ENCODE measurements around the gene WWOX.

Gene WWOX

DNA sequence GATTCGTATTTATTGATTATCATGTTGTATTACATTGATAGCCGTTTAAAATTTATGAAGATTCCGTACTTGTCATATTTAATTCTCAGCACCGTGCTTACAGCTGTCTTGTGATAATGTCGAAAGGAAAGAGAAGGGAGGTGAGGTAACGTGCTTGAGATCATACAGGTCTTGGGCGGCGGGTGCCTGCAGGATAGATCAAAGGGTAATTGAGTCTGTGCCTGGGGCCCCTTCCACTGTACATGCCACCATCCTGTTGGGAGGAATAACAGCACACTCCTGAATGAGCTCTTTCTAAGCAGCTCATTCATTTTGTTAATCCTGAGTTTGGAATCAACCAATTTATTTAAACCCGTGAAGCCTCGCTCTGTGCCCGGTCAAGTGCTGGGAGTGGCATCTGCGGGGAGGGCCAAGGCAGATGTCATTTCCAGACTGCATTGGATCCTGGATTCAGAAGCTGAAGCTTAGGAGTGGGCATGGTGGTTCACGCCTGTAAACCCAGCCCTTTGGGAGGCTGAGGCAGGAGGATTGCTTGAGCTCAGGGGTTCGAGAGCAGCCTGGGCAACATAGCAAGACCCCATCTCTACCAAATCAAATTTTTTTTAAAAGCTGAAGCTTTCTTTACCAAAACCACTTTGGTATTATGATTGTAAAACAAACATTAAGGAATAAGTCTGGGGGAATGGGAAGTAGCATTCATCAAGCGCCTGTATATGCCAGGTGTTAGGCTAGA is 25.8 kb downstream of the WWOX start:
- no peaks in the 10 kb centered on the region for H3K9me3 ChIP-seq (replicated peaks; ENCODE audit: insufficient read depth, low read length)
- no peaks in the 10 kb centered on the region for H3F3A ChIP-seq (ENCODE audit: insufficient read depth, low read length)
- H4K20me1 ChIP-seq (ENCODE audit: insufficient read depth, low read length) = no peaks in the 10 kb centered on the region
- no peaks in the 10 kb centered on the region for H3K27me3 ChIP-seq (replicated peaks; ENCODE audit: insufficient read depth, low read length)
- H3K36me3 ChIP-seq (replicated peaks; ENCODE audit: insufficient read depth, low read length) = no peaks in the 10 kb centered on the region
- no peak overlapping the region for H3K9ac ChIP-seq (ENCODE audit: low read length)
- TF ChIP-seq EZH2 (optimal IDR thresholded peaks at IDR 0.05; ENCODE audit: low read depth, low read length) = no peak
- TF ChIP-seq EZH2phosphoT487 (IDR thresholded peaks at IDR 0.05; ENCODE audit: low read length) = no peak
- no peak for TF ChIP-seq CTCF (IDR thresholded peaks at IDR 0.05; ENCODE audit: low read length)
- no peak overlapping the region for H3K27ac ChIP-seq (ENCODE audit: low read length)
- DNase-seq = no peak
- H3K4me1 ChIP-seq (ENCODE audit: low read length) = no peaks in the 10 kb centered on the region
- H3K4me3 ChIP-seq (ENCODE audit: low read length) = no peak overlapping the region
- H3K9me2 ChIP-seq (replicated peaks; ENCODE audit: insufficient read depth, low read length) = no peaks in the 10 kb centered on the region
- no peaks in the 10 kb centered on the region for H3K79me2 ChIP-seq (ENCODE audit: low read length)
- H3K4me2 ChIP-seq (ENCODE audit: low read depth, low read length) = no peak overlapping the region
- H2AFZ ChIP-seq (ENCODE audit: low read length) = no peak overlapping the region

DNA sequence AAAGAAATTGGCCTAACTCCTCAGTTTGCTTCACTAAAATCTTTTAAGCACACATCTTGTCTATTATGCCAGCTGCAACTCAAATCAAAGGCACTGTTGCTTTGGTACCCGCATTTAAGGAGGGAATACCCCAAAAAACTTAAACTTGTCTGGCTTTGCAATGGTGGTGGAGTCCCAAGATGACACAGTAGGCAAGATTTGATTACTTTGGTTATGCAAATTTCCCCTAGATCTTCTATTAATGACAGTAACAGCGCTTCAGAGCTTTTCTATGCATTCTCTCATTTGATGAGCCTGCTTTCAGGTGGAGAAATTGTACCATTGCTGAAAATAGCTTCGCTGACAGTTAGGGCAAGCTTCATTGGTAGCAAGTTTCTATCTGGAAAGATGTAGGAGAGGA is 27.2 kb downstream of the WWOX start:
- H3K4me2 ChIP-seq (ENCODE audit: low read depth, low read length) = no peak overlapping the region
- no peaks in the 10 kb centered on the region for H3K4me1 ChIP-seq (ENCODE audit: low read length)
- H3K9me2 ChIP-seq (replicated peaks; ENCODE audit: insufficient read depth, low read length) = no peaks in the 10 kb centered on the region
- H2AFZ ChIP-seq (ENCODE audit: low read length) = no peak overlapping the region
- H3K79me2 ChIP-seq (ENCODE audit: low read length) = no peaks in the 10 kb centered on the region
- H3K36me3 ChIP-seq (replicated peaks; ENCODE audit: insufficient read depth, low read length) = no peaks in the 10 kb centered on the region
- H3K27ac ChIP-seq (ENCODE audit: low read length) = no peak overlapping the region
- H3K9me3 ChIP-seq (replicated peaks; ENCODE audit: insufficient read depth, low read length) = no peaks in the 10 kb centered on the region
- TF ChIP-seq EZH2phosphoT487 (IDR thresholded peaks at IDR 0.05; ENCODE audit: low read length) (no peak), EZH2 (optimal IDR thresholded peaks at IDR 0.05; ENCODE audit: low read depth, low read length) (no peak), CTCF (IDR thresholded peaks at IDR 0.05; ENCODE audit: low read length) (no peak)
- DNase-seq = no peak
- no peak overlapping the region for H3K9ac ChIP-seq (ENCODE audit: low read length)
- H4K20me1 ChIP-seq (ENCODE audit: insufficient read depth, low read length) = no peaks in the 10 kb centered on the region
- no peaks in the 10 kb centered on the region for H3F3A ChIP-seq (ENCODE audit: insufficient read depth, low read length)
- no peaks in the 10 kb centered on the region for H3K27me3 ChIP-seq (replicated peaks; ENCODE audit: insufficient read depth, low read length)
- H3K4me3 ChIP-seq (ENCODE audit: low read length) = no peak overlapping the region

- no peaks in the 10 kb centered on the region for H3K27me3 ChIP-seq (replicated peaks; ENCODE audit: insufficient read depth, low read length)
- no peaks in the 10 kb centered on the region for H3K4me1 ChIP-seq (ENCODE audit: low read length)
- no peaks in the 10 kb centered on the region for H3K9me2 ChIP-seq (replicated peaks; ENCODE audit: insufficient read depth, low read length)
- no peaks in the 10 kb centered on the region for H3K79me2 ChIP-seq (ENCODE audit: low read length)
- H3F3A ChIP-seq (ENCODE audit: insufficient read depth, low read length) = no peaks in the 10 kb centered on the region
- H3K9ac ChIP-seq (ENCODE audit: low read length) = no peak overlapping the region
- no peak overlapping the region for H2AFZ ChIP-seq (ENCODE audit: low read length)
- no peak overlapping the region for H3K4me3 ChIP-seq (ENCODE audit: low read length)
- no peak for TF ChIP-seq EZH2 (optimal IDR thresholded peaks at IDR 0.05; ENCODE audit: low read depth, low read length)
- TF ChIP-seq CTCF (IDR thresholded peaks at IDR 0.05; ENCODE audit: low read length) = no peak
- TF ChIP-seq EZH2phosphoT487 (IDR thresholded peaks at IDR 0.05; ENCODE audit: low read length) = no peak
- no peak overlapping the region for H3K4me2 ChIP-seq (ENCODE audit: low read depth, low read length)
- DNase-seq = no peak
- no peaks in the 10 kb centered on the region for H4K20me1 ChIP-seq (ENCODE audit: insufficient read depth, low read length)
- H3K9me3 ChIP-seq (replicated peaks; ENCODE audit: insufficient read depth, low read length) = no peaks in the 10 kb centered on the region
- H3K36me3 ChIP-seq (replicated peaks; ENCODE audit: insufficient read depth, low read length) = no peaks in the 10 kb centered on the region
- no peak overlapping the region for H3K27ac ChIP-seq (ENCODE audit: low read length)
Observed at GRCh38 chr16:78127130-78127529, 27.7 kb downstream of the WWOX start.

All from MM.1S (cell line).